ENCODE measurements around the gene TFF3.

Gene TFF3

GRCh38 chr21:42350927-42351426 is 35.8 kb upstream of the TFF3 start, which contains the start of gene TFF2:
TFF2 (minus strand) TSS chr21:42350994; CDS start chr21:42350957, 37 bp downstream.
- TF ChIP-seq CTCF (IDR thresholded peaks at IDR 0.05): no peak

- no peak for TF ChIP-seq CTCF (IDR thresholded peaks at IDR 0.05)
These were observed 35.2 kb upstream of the TFF3 start for GRCh38 chr21:42350318-42350910.

- no peak for TF ChIP-seq CTCF (IDR thresholded peaks at IDR 0.05)
These were observed 34.5 kb upstream of the TFF3 start for GRCh38 chr21:42349420-42350317.

- TF ChIP-seq CTCF (IDR thresholded peaks at IDR 0.05): no peak
These were observed 33.6 kb upstream of the TFF3 start for GRCh38 chr21:42348762-42349161.

GRCh38 chr21:42347601-42348327 is 32.6 kb upstream of the TFF3 start:
- no peak for TF ChIP-seq CTCF (IDR thresholded peaks at IDR 0.05)

- no peak for TF ChIP-seq CTCF (IDR thresholded peaks at IDR 0.05)
These were observed 31.8 kb upstream of the TFF3 start for GRCh38 chr21:42346866-42347600.

- TF ChIP-seq CTCF (IDR thresholded peaks at IDR 0.05): no peak
These were observed 31.2 kb upstream of the TFF3 start for GRCh38 chr21:42346441-42346840.

Data from LNCAP (cell line).